ENCODE results near the gene CDK11A.
"Not testable (repeated sequence)": the region's sequence is repeated elsewhere in the genome, so short reads cannot be mapped to it uniquely, and the experiment has no call there.

CDK11A gene

GRCh38 chr1:1721201-1721600 is 3.0 kb downstream of the CDK11A start:
- DNase-seq = no peak

GRCh38 chr1:1715109-1715883 is 8.9 kb downstream of the CDK11A start:
- not testable (repeated sequence) for DNase-seq

- not testable (repeated sequence) for DNase-seq
Measured at GRCh38 chr1:1707897-1708296, 16.3 kb downstream of the CDK11A start.

- not testable (repeated sequence) for DNase-seq
Measured at GRCh38 chr1:1707241-1707640, 16.9 kb downstream of the CDK11A start.

- not testable (repeated sequence) for DNase-seq
Measured at GRCh38 chr1:1705623-1706022, 18.5 kb downstream of the CDK11A start.

GRCh38 chr1:1704284-1704957 is 19.7 kb downstream of the CDK11A start:
- DNase-seq = not testable (repeated sequence)

GRCh38 chr1:1703796-1704195 is 20.4 kb downstream of the CDK11A start:
- no peak for DNase-seq

GRCh38 chr1:1702506-1702905 is 21.7 kb downstream of the CDK11A start:
- not testable (repeated sequence) for DNase-seq

GRCh38 chr1:1700557-1700956 is 23.6 kb downstream of the CDK11A start:
- DNase-seq = not testable (repeated sequence)

GRCh38 chr1:1700067-1700466 is 24.1 kb downstream of the CDK11A start:
- not testable (repeated sequence) for DNase-seq

GRCh38 chr1:1699061-1699460 is 25.1 kb downstream of the CDK11A start:
- DNase-seq = not testable (repeated sequence)

- DNase-seq = not testable (repeated sequence)
Measured at GRCh38 chr1:1697358-1698183, 26.6 kb downstream of the CDK11A start.

- not testable (repeated sequence) for DNase-seq
Measured at GRCh38 chr1:1696431-1697357, 27.5 kb downstream of the CDK11A start.

GRCh38 chr1:1692714-1693647 is 31.2 kb downstream of the CDK11A start, which contains the start of gene SLC35E2B:
Gene SLC35E2B, minus strand, starts transcription at chr1:1692795. Its CDS starts 16,096 bp downstream, at chr1:1676699.
- DNase-seq = peak; percentile 71

GRCh38 chr1:1692324-1692713 is 31.8 kb downstream of the CDK11A start:
- peak; percentile 65 for DNase-seq

GRCh38 chr1:1691443-1691842 is 32.7 kb downstream of the CDK11A start:
- DNase-seq = not testable (repeated sequence)

- DNase-seq = not testable (repeated sequence)
Measured at GRCh38 chr1:1689526-1689925, 34.6 kb downstream of the CDK11A start.

GRCh38 chr1:1687846-1688245 is 36.3 kb downstream of the CDK11A start:
- DNase-seq = no peak

GRCh38 chr1:1684031-1684681 is 40.0 kb downstream of the CDK11A start:
- no peak for DNase-seq

Measured in NCI-H345 (cell line).